DND-41 (cell line): ENCODE data around the gene DPEP2NB.
"Not testable (repeated sequence)": the region's sequence is repeated elsewhere in the genome, so short reads cannot be mapped to it uniquely, and the experiment has no call there.

ENCODE experiments used
- ATAC-seq: fragments of 200-7000 bp; cut with Tn5 transposase; 3 replicates; pipeline ENCODE4 v1.9.1; 2021; ENCODE audit warnings: low read depth; ENCODE audit not compliant: insufficient read depth
- DNase-seq: peaks from one replicate; pipeline ENCODE4 v3.0.0-alpha.2; 2020
- H2AFZ ChIP-seq: 2 replicates; pipeline ENCODE4 v1.6.0; 2012; ENCODE audit warnings: low read depth, low read length
- H3K27ac ChIP-seq: 2 replicates; pipeline ENCODE4 v1.5.1; 2012; ENCODE audit warnings: low read length, inconsistent platforms
- H3K27me3 ChIP-seq: fragments of 200-600 bp; sonication (generic); 2 replicates; pipeline ENCODE4 v1.6.0; 2012; ENCODE audit warnings: low read length, mild to moderate bottlenecking, inconsistent platforms; ENCODE audit not compliant: insufficient read depth, poor library complexity
- H3K36me3 ChIP-seq: 2 replicates; pipeline ENCODE4 v1.5.1; 2012; ENCODE audit warnings: low read length, inconsistent platforms; ENCODE audit not compliant: insufficient read depth
- H3K4me1 ChIP-seq: 2 replicates; pipeline ENCODE4 v1.5.1; 2012; ENCODE audit warnings: mild to moderate bottlenecking, low read length; ENCODE audit not compliant: insufficient read depth
- H3K4me2 ChIP-seq: 2 replicates; pipeline ENCODE4 v1.6.0; 2012; ENCODE audit warnings: mild to moderate bottlenecking, moderate library complexity, low read length, inconsistent platforms; ENCODE audit not compliant: insufficient read depth
- H3K4me3 ChIP-seq, 2 experiments: fragments of 200-600 bp in 1 of 2; shearing (Covaris generic) in 1 of 2; 2 replicates each; pipeline ENCODE4 v1.5.1; 2012 to 2016; ENCODE audit warnings: inconsistent platforms in 2 of 2, low read length in 2 of 2, mild to moderate bottlenecking in 2 of 2, low read depth in 1 of 2, moderate library complexity in 1 of 2
- H3K79me2 ChIP-seq: 2 replicates; pipeline ENCODE4 v1.6.0; 2012; ENCODE audit warnings: low read length, inconsistent platforms; ENCODE audit not compliant: insufficient read depth
- H3K9ac ChIP-seq: 2 replicates; pipeline ENCODE4 v1.6.0; 2012; ENCODE audit warnings: low read depth, mild to moderate bottlenecking, inconsistent platforms, low read length, moderate library complexity
- H3K9me3 ChIP-seq: 2 replicates; pipeline ENCODE4 v1.5.1; 2012; ENCODE audit warnings: low read length, moderate library complexity, mild to moderate bottlenecking, inconsistent platforms; ENCODE audit not compliant: insufficient read depth, severe bottlenecking
- H4K20me1 ChIP-seq: 2 replicates; pipeline ENCODE4 v1.6.0; 2012; ENCODE audit warnings: low read length; ENCODE audit not compliant: insufficient read depth
- CTCF ChIP-seq: IDR thresholded peaks from 2 replicates; pipeline ENCODE4 v1.5.1; 2012; ENCODE audit warnings: borderline replicate concordance, low read length, moderate library complexity, mild to moderate bottlenecking; ENCODE audit not compliant: poor library complexity, severe bottlenecking; ENCODE audit errors: extremely low read depth
- EZH2 ChIP-seq: IDR thresholded peaks from 3 replicates; pipeline ENCODE4 v1.6.1; 2012; ENCODE audit warnings: borderline replicate concordance, low read depth, mild to moderate bottlenecking, moderate library complexity, low read length, inconsistent platforms; ENCODE audit not compliant: severe bottlenecking

The DPEP2NB gene

GRCh38 chr16:67975321-67976105 is 40.2 kb downstream of the DPEP2NB start:
- TF ChIP-seq EZH2 (no peak), CTCF (no peak)
- Histone ChIP-seq H2AFZ (no peak overlapping the region), H4K20me1 (no peaks in the 10 kb centered on the region), H3K27me3 (no peaks in the 10 kb centered on the region), H3K4me3 (no peak overlapping the region), H3K9me3 (no peaks in the 10 kb centered on the region), H3K4me1 (no peaks in the 10 kb centered on the region), H3K9ac (no peak overlapping the region), H3K27ac (no peak overlapping the region), H3K79me2 (no peaks in the 10 kb centered on the region), H3K36me3 (no peaks in the 10 kb centered on the region), H3K4me2 (no peak overlapping the region)
- no peak for ATAC-seq
- DNase-seq: no peak

- H3K4me2 ChIP-seq, H2AFZ ChIP-seq, DNase-seq, H3K27me3 ChIP-seq, H3K4me3 ChIP-seq, H3K36me3 ChIP-seq, H3K9me3 ChIP-seq, ATAC-seq, H4K20me1 ChIP-seq, H3K27ac ChIP-seq, H3K79me2 ChIP-seq, H3K9ac ChIP-seq: not testable (repeated sequence)
- peaks cover 14% of the 10 kb centered on the region for H3K4me1 ChIP-seq
Measured at GRCh38 chr16:67972285-67972684, 43.4 kb downstream of the DPEP2NB start.

GRCh38 chr16:67971111-67971510 is 44.6 kb downstream of the DPEP2NB start:
- no peak for ATAC-seq
- TF ChIP-seq EZH2 (no peak), CTCF (no peak)
- H3K4me3 ChIP-seq: no peak overlapping the region

DNA sequence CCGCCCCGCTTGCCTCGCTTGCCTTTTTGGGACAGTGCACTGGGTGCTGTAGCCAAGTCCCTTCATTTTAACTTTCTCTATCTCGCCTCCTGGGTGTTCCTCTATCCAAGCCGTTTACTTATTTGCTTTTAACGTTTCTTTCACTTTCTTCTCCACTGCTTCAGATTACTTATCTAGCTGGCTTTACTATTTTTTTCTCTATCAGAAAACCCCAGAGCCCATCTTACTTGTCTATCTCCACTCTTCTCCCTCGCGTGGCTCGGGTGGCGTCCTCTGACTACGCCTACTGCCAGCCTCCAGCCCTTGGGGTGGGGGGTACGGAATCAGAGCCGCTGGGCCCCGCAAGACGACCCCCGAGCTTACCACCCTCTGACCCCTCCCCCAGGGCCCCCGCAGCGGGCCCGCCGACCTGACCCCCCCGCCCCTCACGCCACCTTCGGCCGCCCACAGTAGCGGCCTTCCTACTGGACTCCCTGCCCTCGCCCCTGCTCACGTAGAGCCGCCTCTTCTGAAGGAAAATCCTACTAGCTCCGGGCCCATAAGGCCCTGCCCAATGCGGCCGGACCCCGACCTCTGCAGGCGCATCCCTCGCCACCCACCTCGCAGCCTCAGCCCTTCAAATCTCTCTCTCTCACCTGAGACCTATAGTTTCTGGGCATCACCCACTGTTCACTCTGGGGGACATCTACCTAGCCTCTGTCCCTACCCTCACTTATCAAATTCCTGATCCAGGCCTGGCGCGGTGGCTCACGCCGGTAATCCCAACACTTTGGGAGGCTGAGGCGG is 46.3 kb downstream of the DPEP2NB start:
- Histone ChIP-seq H3K4me1 (peaks cover 26% of the 10 kb centered on the region), H3K27me3 (no peaks in the 10 kb centered on the region), H3K4me2 (peak overlapping the region; percentile 83; the same call in 1 of the 2 replicates), H3K27ac (peak overlapping the region; percentile 69), H3K36me3 (peaks cover 5% of the 10 kb centered on the region; the same call in 1 of the 2 replicates), H4K20me1 (peaks cover 19% of the 10 kb centered on the region), H3K79me2 (peaks cover 13% of the 10 kb centered on the region; the same call in 1 of the 2 replicates), H3K9me3 (no peaks in the 10 kb centered on the region), H3K4me3 (peak overlapping the region in 1 of 2 experiments; percentile 65; a peak in 1 of 4 replicates), H3K9ac (peak overlapping the region; percentile 81; the same call in 1 of the 2 replicates), H2AFZ (peak overlapping the region; percentile 77)
- ATAC-seq: no peak
- no peak for TF ChIP-seq CTCF
- TF ChIP-seq EZH2: no peak
- DNase-seq: no peak

More at GRCh38 chr16:67971111-67971510, 44.6 kb downstream of the DPEP2NB start:
- Histone ChIP-seq H3K27me3 (no peaks in the 10 kb centered on the region), H3K9ac (no peak overlapping the region), H3K9me3 (no peaks in the 10 kb centered on the region), H3K36me3 (no peaks in the 10 kb centered on the region; the same call in 1 of the 2 replicates), H2AFZ (no peak overlapping the region), H3K4me2 (no peak overlapping the region), H3K79me2 (peaks cover 13% of the 10 kb centered on the region; the same call in 1 of the 2 replicates), H3K27ac (no peak overlapping the region), H3K4me1 (peaks cover 26% of the 10 kb centered on the region), H4K20me1 (peaks cover 14% of the 10 kb centered on the region)
- no peak for DNase-seq
